Stimulated activated CD4-positive, alpha-beta T cell treated with anti-CD3 and anti-CD28 coated beads, Interleukin-12 subunit alpha, Interleukin-12 subunit beta, amount 100 ng/mL, for 24 hours (primary cell): Measurements from ENCODE around the gene KRTCAP2.
A peak's percentile ranks its signal among the peaks of the same experiment; 100 is the strongest.

Experiments used
- DNase-seq, 2 experiments: peaks; one replicate each; pipeline ENCODE4 v3.0.0-alpha.2; 2020; ENCODE audit warnings: low read depth in 2 of 2

The KRTCAP2 gene

DNA sequence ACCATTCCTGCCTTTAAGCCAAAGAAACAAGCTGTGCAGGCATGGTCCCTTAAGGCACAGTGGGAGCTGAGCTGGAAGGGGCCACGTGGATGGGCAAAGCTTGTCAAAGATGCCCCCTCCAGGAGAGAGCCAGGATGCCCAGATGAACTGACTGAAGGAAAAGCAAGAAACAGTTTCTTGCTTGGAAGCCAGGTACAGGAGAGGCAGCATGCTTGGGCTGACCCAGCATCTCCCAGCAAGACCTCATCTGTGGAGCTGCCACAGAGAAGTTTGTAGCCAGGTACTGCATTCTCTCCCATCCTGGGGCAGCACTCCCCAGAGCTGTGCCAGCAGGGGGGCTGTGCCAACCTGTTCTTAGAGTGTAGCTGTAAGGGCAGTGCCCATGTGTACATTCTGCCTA lies 38.8 kb downstream of the KRTCAP2 start:
- DNase-seq = no peak

DNA sequence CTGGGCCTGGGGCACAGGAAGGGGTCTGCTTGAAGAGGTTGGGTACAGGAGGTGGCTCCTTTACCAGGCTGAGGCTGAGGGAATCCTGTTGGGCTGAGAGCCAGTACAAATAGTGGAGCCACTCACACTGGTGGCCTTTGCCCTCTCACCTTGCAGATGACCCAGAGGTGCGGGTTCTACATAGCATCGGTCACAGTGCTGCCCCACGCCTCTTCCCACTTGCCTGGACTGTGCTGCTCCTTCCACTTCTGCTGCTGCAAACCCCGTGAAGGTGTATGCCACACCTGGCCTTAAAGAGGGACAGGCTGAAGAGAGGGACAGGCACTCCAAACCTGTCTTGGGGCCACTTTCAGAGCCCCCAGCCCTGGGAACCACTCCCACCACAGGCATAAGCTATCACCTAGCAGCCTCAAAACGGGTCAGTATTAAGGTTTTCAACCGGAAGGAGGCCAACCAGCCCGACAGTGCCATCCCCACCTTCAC lies 39.3 kb downstream of the KRTCAP2 start:
- no peak for DNase-seq

DNA sequence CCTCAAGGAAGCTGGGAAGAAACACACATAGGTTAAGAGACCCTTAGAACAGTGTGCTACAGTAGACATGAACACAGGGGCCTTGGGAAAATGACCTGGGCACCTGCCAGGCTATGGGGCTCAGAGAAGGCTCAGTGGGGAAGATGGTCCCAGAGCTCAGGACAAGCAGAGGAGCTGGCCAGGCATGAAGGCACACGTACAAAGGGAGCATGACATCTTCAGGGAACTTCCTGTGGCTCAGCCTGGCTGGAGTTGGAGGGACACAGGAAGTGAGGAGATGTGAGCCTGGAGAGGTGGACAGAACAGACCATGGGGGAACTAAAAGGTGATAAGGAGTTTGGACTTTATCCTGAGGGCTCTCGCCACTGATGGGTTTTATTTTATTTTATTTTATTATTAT lies 41.2 kb downstream of the KRTCAP2 start:
- DNase-seq = no peak

DNA sequence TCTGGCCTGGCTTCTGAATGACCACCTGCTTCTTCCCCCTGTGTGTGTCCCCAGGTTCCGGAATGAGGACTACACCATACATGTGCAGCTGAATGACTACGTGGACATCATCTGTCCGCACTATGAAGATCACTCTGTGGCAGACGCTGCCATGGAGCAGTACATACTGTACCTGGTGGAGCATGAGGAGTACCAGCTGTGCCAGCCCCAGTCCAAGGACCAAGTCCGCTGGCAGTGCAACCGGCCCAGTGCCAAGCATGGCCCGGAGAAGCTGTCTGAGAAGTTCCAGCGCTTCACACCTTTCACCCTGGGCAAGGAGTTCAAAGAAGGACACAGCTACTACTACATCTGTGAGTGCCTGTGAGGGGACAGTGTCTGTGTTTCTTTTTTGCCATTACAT lies 41.8 kb downstream of the KRTCAP2 start:
- DNase-seq = no peak

DNA sequence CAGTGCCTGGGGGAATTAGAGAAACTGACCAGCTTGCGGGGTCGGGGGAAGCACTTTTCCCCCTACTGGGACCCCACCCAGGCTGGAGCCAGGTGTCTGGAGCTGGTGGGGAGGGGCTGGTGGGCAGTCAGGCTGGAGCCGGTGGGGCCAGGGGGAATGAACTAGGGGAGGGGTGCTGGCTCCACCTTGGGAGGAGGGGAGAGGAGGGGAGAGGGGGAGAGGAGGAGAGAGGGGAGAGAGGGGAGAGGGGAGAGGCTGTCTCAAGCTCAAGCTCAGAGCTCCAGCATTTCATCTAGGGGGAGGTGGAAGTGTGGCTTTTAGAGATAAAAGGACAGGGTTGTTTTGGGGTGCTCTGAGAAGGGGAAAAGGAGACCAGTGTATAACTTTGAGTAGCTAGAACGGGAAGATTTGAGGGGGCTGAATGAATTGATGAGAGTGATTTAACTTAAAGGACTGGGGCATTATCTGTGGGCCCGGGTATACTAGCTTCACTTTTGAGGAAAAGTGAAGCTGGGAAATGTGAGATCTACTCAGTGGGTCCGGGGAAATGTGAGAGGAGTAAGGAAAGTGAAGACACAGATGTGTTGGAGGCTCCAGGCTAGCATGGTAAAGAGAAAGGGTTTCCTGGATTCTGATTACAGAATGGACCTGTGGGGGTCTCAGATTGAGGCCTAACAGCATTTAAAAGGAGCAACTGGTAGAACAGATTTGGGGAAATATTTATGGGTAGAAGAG lies 42.7 kb downstream of the KRTCAP2 start:
- DNase-seq = no peak

DNA sequence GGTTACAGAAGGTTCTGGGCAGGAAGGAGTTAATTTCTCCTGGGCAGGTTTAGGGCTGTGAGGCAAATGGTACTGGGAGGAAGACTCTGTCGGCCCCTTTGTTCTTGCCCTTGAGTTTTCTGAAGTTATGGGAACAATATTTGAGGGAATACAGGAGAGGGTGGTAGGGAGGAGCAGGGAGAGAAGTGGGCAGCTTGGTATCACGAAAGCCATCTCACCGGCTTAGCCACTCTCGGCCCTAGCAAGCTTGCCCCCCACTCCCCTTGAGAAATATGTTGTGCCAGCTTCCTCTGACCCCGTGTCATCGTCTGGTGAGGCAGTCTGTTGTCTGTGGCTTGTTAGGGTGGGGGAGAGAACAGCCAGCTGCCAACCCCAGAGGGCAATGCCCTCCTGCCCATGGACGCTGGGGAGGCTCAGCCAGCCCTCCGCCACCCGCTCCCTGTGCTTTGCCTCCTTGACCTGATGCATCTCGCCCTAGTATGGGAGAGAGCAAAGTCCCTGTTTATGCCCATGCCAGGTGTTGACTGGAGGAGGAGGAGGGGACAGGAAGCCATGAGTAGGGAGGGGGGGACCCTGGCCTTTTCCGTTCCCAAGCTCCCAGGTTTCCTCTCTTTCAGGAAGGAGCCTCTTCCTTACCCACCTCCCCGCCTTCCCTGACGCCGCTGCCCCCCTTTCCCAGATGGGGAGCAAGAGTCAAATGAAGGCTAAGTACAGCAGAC lies 44.2 kb downstream of the KRTCAP2 start:
- no peak for DNase-seq

DNA sequence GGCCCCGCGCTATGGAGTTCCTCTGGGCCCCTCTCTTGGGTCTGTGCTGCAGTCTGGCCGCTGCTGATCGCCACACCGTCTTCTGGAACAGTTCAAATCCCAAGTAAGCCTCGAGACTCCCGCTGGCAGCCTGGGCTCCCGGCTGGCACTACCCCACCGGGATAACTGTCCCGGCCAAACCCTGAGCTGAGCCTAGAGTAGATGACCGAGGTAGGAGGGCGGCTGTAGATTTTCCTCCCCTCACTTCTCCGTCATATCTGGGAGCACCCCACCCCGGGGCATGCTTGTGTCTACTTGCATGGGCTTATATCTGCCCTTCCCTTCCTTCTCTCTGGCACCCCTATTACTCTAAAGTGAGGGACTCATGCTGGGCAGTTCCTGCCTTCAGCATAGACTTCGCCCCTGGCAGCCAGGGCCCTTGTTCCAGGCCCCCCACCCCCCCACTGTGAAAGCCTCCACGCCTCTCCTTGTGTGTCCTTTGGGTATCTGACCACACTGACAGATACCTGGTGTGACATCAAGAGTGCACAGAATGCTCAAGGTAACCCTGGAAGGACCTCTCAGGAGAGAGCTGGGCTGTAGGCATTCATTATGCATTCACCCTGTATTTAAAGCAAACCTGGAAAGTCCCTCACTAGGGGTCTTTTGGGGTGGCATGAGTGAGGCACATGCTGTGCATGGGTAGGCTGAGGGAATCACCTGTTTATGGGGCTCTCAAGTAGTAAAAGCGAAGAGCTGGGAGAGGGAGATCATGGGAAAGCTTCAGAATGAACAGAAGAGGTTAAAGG lies 44.9 kb downstream of the KRTCAP2 start:
- DNase-seq = no peak

DNA sequence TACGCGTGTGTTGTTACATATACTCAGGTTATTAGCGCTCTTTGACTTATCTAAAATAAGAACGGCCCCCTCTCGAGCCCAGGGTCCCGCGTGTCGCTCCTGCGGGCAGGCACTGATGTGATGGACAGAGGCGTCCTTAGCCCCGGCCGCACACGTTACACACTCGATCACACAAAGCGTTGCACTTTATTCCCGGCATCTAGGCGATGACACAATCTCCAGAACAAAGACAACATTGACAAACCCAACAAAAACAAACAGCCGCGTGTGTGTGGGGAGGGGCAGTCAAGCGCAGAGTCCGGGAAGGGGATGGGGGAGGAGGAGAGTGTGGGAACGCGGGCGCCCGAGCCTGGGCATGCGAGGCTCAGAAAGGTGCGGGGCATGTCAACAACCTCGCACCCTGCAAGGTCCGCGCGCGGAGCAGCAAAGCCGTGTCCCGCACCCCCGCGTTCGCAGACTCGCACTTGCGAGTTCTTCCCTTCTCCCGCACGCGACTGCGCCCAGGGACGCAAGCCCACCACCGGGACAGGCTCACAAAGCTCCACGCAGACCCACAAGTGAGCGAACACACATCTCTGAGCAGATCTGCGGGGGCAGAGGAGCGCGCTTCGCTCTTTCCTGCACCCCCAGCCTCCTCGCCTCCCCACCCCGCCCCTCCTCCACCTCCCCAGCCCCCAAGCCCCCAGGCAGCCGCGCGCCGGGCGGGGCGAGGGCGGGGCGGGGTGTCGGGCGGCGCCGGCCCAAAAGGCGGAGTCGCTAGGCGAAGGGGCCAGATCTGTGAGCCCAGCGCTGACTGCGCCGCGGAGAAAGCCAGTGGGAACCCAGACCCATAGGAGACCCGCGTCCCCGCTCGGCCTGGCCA lies 45.8 kb downstream of the KRTCAP2 start, which contains the start of gene EFNA1:
Gene EFNA1, plus strand, starts transcription at position 772 of the 862 bp plus-strand sequence. CDS start 102 bp downstream, outside the sequence.
- peak in 1 of 2 experiments; percentile 33 for DNase-seq

DNA sequence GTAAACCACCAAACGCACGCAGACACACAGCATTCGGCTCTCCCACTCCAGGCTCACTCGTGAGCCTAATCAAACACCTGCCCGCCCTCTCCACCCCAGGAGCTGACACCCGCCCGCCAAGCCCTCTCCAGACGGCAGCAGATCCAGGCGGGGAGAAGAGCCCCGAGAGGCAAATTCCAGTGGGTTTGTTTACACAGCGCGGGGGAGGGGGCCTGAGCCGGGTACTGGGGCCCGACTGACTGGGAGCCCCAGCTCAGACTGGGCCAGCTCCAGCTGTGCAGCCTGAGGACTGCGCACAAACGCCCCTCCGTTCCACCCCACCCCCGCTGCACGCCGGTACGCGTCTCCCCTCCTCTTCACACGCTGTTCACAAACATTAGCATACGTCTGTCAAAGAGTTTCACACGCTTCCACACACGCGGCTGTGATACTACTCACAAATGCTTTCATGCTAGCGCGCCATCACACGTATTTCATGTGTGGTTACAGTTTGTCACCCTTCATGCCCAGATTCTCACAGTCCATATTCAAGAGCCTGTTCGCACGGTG lies 46.5 kb downstream of the KRTCAP2 start:
- DNase-seq = peak in 1 of 2 experiments; percentile 22

DNA sequence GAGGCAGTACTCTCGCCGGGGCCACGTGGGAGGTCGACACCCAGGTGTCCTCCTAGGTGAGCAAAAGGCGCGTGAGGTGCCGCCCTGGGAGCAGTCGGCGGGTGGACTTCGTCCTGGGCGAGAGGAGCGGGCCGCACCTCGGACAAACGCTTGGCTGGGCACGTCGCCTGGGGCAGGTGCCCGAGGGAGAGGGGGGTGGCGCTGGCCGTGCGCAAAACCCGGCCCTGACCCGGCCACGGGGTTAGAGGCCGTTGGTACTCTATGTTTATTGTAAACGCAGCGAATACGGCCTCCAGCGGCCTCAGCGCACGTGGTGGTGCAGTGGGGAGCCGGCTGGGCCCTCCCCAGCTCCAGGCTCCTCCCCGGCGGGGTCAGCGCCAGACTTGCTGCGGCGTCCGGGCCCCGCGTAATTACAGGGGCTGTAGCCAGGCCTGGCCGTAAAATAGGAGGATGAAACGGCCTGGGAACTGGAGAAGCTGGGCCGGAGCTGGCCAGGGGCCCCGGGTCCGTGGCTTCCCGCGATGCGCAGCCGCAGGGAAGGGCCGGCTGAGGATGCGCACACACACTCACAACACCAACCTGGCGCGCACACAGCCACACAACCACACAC lies 47.1 kb downstream of the KRTCAP2 start:
- no peak for DNase-seq

DNA sequence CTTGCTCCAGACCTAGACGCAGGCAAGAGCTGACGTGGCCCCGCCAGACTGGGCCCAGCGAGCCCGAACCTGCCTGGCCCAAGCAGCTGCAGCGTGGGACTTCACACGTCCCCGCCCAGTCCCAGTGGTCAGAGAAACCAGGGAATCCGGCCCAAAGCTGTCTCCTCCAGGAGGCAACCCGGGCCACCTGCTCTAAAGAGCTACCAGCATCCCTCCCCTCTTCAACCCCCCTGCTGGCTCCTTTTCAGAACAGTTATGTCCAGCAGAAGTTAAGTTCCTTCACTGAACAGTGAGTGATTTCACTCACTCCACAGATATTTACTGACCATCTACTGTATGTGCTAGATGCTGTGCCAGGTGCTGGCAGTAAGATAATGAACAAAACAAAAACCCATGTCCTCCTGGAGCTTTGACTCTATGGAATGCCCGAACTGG lies 47.6 kb downstream of the KRTCAP2 start:
- no peak for DNase-seq

DNA sequence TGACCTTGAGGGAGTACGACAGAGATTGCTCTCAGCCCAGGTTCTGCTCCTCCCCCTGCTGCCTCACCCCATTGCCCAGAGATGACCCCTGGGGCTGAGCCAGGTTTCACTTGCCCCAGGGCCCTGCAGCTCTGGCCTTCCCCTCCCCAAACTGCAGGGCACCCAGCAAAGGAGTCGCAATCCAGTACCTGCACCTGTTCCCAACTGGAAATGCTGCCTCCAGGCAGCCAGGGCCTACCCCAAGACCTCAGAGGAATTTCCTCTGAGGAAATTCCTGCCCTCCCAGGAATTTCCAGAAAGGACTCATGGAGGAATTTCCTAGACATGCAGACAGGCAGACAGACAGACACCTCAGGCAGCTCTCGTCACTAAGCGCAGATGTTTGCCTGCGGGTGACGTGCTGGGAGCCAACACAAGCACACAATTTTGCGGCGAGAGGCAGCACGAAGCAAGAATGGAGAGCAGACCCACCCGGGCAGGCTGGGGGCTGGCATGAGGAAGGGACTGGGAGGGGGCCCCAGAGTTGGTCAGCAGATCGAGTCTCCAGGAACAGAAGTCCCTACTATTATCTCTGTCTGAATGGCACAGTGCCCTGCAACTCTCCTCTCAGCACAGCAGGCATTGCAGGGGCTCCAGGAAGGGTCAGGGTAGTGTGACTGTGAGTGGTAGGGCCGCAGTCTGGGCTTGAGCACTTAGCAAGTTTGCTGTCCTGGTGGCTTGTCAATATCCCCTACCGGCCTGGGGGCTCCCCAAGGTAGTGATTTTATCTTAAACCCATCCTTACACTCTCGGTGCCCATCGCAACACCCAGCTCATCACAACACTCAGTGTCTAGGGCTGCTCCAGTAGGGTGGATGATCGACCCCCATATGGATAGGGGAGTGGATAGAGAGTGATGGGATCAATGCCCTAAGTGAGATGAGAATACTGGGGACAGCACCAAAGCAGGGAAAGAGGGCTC lies 48.3 kb downstream of the KRTCAP2 start:
- no peak for DNase-seq

DNA sequence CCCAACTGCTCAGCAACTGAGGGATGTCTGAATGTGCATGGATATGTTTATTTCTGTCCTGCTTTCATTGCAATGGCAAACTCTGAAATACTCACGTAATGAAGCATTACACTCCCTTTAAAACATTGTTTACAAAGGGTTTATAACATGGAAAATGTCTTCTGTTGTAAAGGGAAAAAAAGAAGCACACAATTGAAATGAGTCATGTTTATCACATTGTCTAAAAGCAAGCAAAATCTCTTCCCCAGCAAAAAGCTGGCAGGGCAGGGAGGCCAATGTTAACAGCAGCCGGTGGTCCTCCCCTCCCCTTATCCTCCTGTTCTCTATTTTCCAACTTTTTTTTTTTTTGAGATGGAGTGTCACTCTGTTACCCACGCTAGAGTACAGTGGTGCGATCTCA lies 49.3 kb downstream of the KRTCAP2 start:
- no peak for DNase-seq

DNA sequence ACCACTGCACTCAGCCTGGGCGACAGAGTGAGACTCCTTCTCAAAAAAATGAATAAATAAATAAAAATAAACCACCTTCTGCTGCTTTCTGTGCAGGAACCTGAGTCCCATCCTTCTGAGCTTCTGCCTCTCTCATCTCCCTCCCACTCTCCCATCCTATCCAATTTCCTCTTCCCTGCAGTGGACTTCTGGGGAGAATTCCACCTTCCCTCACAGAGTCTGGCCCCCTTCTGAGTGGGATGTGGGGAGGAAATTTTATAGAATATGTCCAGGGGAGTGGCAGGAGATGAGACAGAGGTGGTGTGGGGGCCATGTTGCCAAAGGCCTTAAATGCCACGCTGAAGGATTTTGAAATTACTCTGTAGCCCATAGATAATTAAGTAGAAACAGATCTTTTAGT lies 50.8 kb downstream of the KRTCAP2 start:
- DNase-seq = no peak

DNA sequence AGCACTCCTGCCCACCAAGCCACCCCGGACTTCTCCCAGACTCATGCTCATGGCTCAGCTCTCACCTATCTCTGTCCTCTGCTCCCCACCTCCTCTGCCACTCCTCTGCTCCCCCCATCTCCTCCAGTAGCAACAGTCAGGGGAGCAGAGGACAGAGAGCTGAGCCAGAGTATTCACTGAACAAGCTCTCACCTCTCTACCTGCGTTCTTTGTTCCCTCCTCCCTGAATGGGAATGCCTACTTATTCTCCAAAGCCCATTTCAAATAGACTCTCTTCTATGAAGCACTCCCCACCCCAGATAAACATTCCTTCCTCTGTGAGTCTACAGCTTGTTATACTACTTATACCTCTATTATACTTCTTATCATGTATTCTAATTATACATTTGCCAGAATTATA lies 51.9 kb downstream of the KRTCAP2 start:
- no peak for DNase-seq

DNA sequence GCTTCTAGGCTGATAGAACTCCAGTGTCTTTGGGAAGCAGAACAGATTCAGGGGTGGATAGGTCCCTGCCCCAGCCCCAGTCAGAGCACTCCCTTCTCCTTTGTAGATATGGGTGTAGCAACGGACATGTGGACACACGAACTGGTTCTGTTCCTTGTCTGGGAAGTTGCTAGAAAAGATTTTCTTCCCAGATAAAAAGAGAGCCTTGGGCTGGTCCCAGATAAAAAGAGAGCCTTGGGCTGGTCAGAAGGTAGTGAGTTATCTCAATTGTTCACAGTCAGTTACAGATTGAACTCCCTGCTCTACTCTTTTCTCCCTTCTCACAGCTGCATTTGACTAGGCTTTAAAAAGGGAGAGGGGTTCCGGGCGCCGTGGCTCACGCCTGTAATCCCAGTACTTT lies 52.9 kb downstream of the KRTCAP2 start:
- DNase-seq = no peak
